ENCODE results near the gene COX15.

The COX15 gene

GRCh38 chr10:99766302-99766681 is 34.4 kb upstream of the COX15 start:
- Histone ChIP-seq H3K14ac (ENCODE audit: low read length) (no peak overlapping the region), H3K27me3 (ENCODE audit: insufficient read depth, low read length) (no peaks in the 10 kb centered on the region), H4K8ac (ENCODE audit: low read depth, low read length) (no peak overlapping the region), H3K4me2 (ENCODE audit: low read length) (no peak overlapping the region), H3K79me1 (ENCODE audit: low read length) (no peaks in the 10 kb centered on the region), H3K79me2 (ENCODE audit: control insufficient read depth, insufficient read depth, low read length, poor library complexity) (no peaks in the 10 kb centered on the region), H3K9ac (ENCODE audit: low read length) (no peak overlapping the region), H3K4me1 (ENCODE audit: control insufficient read depth in 1 of 2, insufficient read depth in 2 of 2, low read length in 2 of 2) (no peaks in the 10 kb centered on the region), H3K4me3 (ENCODE audit: low read depth, low read length) (no peak overlapping the region), H2BK120ac (ENCODE audit: insufficient read depth, low read length, poor library complexity) (no peak overlapping the region), H2AK5ac (ENCODE audit: low read length) (no peak overlapping the region), H3K18ac (ENCODE audit: low read length) (no peak overlapping the region), H2BK12ac (ENCODE audit: low read length) (no peak overlapping the region), H4K91ac (ENCODE audit: low read depth, low read length) (no peak overlapping the region), H3K36me3 (ENCODE audit: control insufficient read depth in 1 of 2, insufficient read depth in 2 of 2, low read length in 2 of 2) (no peaks in the 10 kb centered on the region), H3K23ac (ENCODE audit: low read length) (no peak overlapping the region), H3K4ac (ENCODE audit: low read depth, low read length) (no peak overlapping the region), H4K12ac (ENCODE audit: low read depth, low read length) (no peak overlapping the region), H2AFZ (ENCODE audit: insufficient read depth, low read length, poor library complexity) (no peak overlapping the region), H3K9me3 (ENCODE audit: insufficient read depth, low read depth, low read length) (no peaks in the 10 kb centered on the region), H3K27ac (ENCODE audit: low read depth, low read length) (no peak overlapping the region), H2BK5ac (ENCODE audit: low read depth, low read length, poor library complexity) (no peak overlapping the region)
- no peak for DNase-seq
- WGBS (ENCODE audit: extremely low coverage, insufficient coverage, insufficient read length): no CpG with 5 or more reads among the region's 8 CpGs

- Histone ChIP-seq H2BK120ac (ENCODE audit: insufficient read depth, low read length, poor library complexity) (no peak overlapping the region), H2AFZ (ENCODE audit: insufficient read depth, low read length, poor library complexity) (no peak overlapping the region), H3K79me1 (ENCODE audit: low read length) (no peaks in the 10 kb centered on the region), H2BK5ac (ENCODE audit: low read depth, low read length, poor library complexity) (no peak overlapping the region), H2BK12ac (ENCODE audit: low read length) (no peak overlapping the region), H3K27ac (ENCODE audit: low read depth, low read length) (no peak overlapping the region), H3K9ac (ENCODE audit: low read length) (no peak overlapping the region), H3K14ac (ENCODE audit: low read length) (no peak overlapping the region), H4K8ac (ENCODE audit: low read depth, low read length) (no peak overlapping the region), H3K27me3 (ENCODE audit: insufficient read depth, low read length) (no peaks in the 10 kb centered on the region), H2AK5ac (ENCODE audit: low read length) (no peak overlapping the region), H3K4me1 (ENCODE audit: control insufficient read depth in 1 of 2, insufficient read depth in 2 of 2, low read length in 2 of 2) (no peaks in the 10 kb centered on the region), H3K4ac (ENCODE audit: low read depth, low read length) (no peak overlapping the region), H3K18ac (ENCODE audit: low read length) (no peak overlapping the region), H3K79me2 (ENCODE audit: control insufficient read depth, insufficient read depth, low read length, poor library complexity) (no peaks in the 10 kb centered on the region), H4K12ac (ENCODE audit: low read depth, low read length) (no peak overlapping the region), H3K9me3 (ENCODE audit: insufficient read depth, low read depth, low read length) (no peaks in the 10 kb centered on the region), H3K23ac (ENCODE audit: low read length) (no peak overlapping the region), H3K4me2 (ENCODE audit: low read length) (no peak overlapping the region), H4K91ac (ENCODE audit: low read depth, low read length) (no peak overlapping the region), H3K4me3 (ENCODE audit: low read depth, low read length) (no peak overlapping the region), H3K36me3 (ENCODE audit: control insufficient read depth in 1 of 2, insufficient read depth in 2 of 2, low read length in 2 of 2) (no peaks in the 10 kb centered on the region)
- no peak for DNase-seq
- WGBS (ENCODE audit: extremely low coverage, insufficient coverage, insufficient read length): no CpG with 5 or more reads among the region's 4 CpGs
Measured at GRCh38 chr10:99765672-99766301, 33.9 kb upstream of the COX15 start.

GRCh38 chr10:99761365-99761764 is 29.4 kb upstream of the COX15 start:
- H2BK5ac ChIP-seq (ENCODE audit: low read depth, low read length, poor library complexity): no peak overlapping the region
- no peak overlapping the region for H3K27ac ChIP-seq (ENCODE audit: low read depth, low read length)
- no peak overlapping the region for H2AFZ ChIP-seq (ENCODE audit: insufficient read depth, low read length, poor library complexity)
- H3K9ac ChIP-seq (ENCODE audit: low read length): no peak overlapping the region
- H4K91ac ChIP-seq (ENCODE audit: low read depth, low read length): no peak overlapping the region
- no peak overlapping the region for H3K4ac ChIP-seq (ENCODE audit: low read depth, low read length)
- H3K14ac ChIP-seq (ENCODE audit: low read length): no peak overlapping the region
- no peak overlapping the region for H2BK12ac ChIP-seq (ENCODE audit: low read length)
- no peak overlapping the region for H3K4me3 ChIP-seq (ENCODE audit: low read depth, low read length)
- no peaks in the 10 kb centered on the region for H3K79me1 ChIP-seq (ENCODE audit: low read length)
- DNase-seq: no peak
- no peak overlapping the region for H2BK120ac ChIP-seq (ENCODE audit: insufficient read depth, low read length, poor library complexity)
- H4K12ac ChIP-seq (ENCODE audit: low read depth, low read length): no peak overlapping the region
- no peak overlapping the region for H2AK5ac ChIP-seq (ENCODE audit: low read length)
- H3K23ac ChIP-seq (ENCODE audit: low read length): no peak overlapping the region
- H3K4me2 ChIP-seq (ENCODE audit: low read length): no peak overlapping the region
- peaks cover 3 to 7% of the 10 kb centered on the region in 2 experiments for H3K36me3 ChIP-seq (ENCODE audit: control insufficient read depth in 1 of 2, insufficient read depth in 2 of 2, low read length in 2 of 2)
- no peaks in the 10 kb centered on the region for H3K79me2 ChIP-seq (ENCODE audit: control insufficient read depth, insufficient read depth, low read length, poor library complexity)
- no peaks in the 10 kb centered on the region for H3K4me1 ChIP-seq (ENCODE audit: control insufficient read depth in 1 of 2, insufficient read depth in 2 of 2, low read length in 2 of 2)
- H3K18ac ChIP-seq (ENCODE audit: low read length): no peak overlapping the region
- H3K27me3 ChIP-seq (ENCODE audit: insufficient read depth, low read length): no peaks in the 10 kb centered on the region
- H4K8ac ChIP-seq (ENCODE audit: low read depth, low read length): no peak overlapping the region
- no peaks in the 10 kb centered on the region for H3K9me3 ChIP-seq (ENCODE audit: insufficient read depth, low read depth, low read length)

- WGBS (ENCODE audit: extremely low coverage, insufficient coverage, insufficient read length): no CpG with 5 or more reads among the region's 1 CpG
- H3K27ac ChIP-seq (ENCODE audit: low read depth, low read length): no peak overlapping the region
- H3K14ac ChIP-seq (ENCODE audit: low read length): no peak overlapping the region
- H3K4me3 ChIP-seq (ENCODE audit: low read depth, low read length): no peak overlapping the region
- no peak overlapping the region for H3K9ac ChIP-seq (ENCODE audit: low read length)
- no peak overlapping the region for H2AK5ac ChIP-seq (ENCODE audit: low read length)
- H2BK5ac ChIP-seq (ENCODE audit: low read depth, low read length, poor library complexity): no peak overlapping the region
- H3K23ac ChIP-seq (ENCODE audit: low read length): no peak overlapping the region
- no peak overlapping the region for H3K4me2 ChIP-seq (ENCODE audit: low read length)
- no peak for DNase-seq
- H3K9me3 ChIP-seq (ENCODE audit: insufficient read depth, low read depth, low read length): no peaks in the 10 kb centered on the region
- no peaks in the 10 kb centered on the region for H3K79me2 ChIP-seq (ENCODE audit: control insufficient read depth, insufficient read depth, low read length, poor library complexity)
- H3K27me3 ChIP-seq (ENCODE audit: insufficient read depth, low read length): no peaks in the 10 kb centered on the region
- H4K12ac ChIP-seq (ENCODE audit: low read depth, low read length): no peak overlapping the region
- H3K4me1 ChIP-seq (ENCODE audit: control insufficient read depth in 1 of 2, insufficient read depth in 2 of 2, low read length in 2 of 2): no peaks in the 10 kb centered on the region
- H2AFZ ChIP-seq (ENCODE audit: insufficient read depth, low read length, poor library complexity): no peak overlapping the region
- no peak overlapping the region for H4K8ac ChIP-seq (ENCODE audit: low read depth, low read length)
- no peak overlapping the region for H2BK120ac ChIP-seq (ENCODE audit: insufficient read depth, low read length, poor library complexity)
- H3K79me1 ChIP-seq (ENCODE audit: low read length): no peaks in the 10 kb centered on the region
- H4K91ac ChIP-seq (ENCODE audit: low read depth, low read length): no peak overlapping the region
- H2BK12ac ChIP-seq (ENCODE audit: low read length): no peak overlapping the region
- no peak overlapping the region for H3K18ac ChIP-seq (ENCODE audit: low read length)
- no peak overlapping the region for H3K4ac ChIP-seq (ENCODE audit: low read depth, low read length)
- peaks cover 3 to 10% of the 10 kb centered on the region in 2 experiments for H3K36me3 ChIP-seq (ENCODE audit: control insufficient read depth in 1 of 2, insufficient read depth in 2 of 2, low read length in 2 of 2)
Measured at GRCh38 chr10:99760321-99760720, 28.4 kb upstream of the COX15 start.
